ENCODE data around the gene CTDP1. TPM values are rescaled to one million over a fixed set of nuclear protein-coding genes. Genes with fewer than 3 reads are reported as not detected.

CTDP1 gene
- total RNA-seq, 2 experiments from 2014 or later, result 69.0 to 79.6 TPM

DNA sequence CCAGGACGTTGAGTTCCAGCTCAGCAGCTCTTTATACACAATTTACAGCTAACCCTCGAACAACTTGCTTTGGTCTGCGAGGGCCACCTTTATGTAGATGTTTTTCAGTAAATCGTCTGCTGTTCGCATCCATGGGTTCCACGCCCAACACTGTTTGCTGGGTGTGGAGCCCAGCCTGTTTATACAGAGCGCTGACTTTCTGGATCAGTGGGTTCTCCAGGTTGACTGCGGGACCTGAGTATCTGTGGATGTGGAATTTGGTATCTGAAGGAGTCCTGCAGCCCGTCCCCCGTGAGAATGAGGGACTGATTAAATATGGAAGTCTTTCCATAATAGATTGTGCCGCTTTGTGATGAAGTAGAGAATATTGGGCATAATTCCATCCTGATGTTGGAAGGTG lies 2.9 kb downstream of the CTDP1 start:
- DNase-seq (no peak), ATAC-seq (ENCODE audit: poor library complexity) (no peak)
- intact Hi-C loops (cut with DNase I, micrococcal nuclease), result loop anchor here in 1 of 2 experiments (5.0 kb wide), 1 partner anchor 280 kb away; the partner anchor contains the start of gene HSBP1L1
- Mint-ChIP-seq H3K27ac (peak overlapping the region; percentile 95), H3K4me3 (peak overlapping the region; percentile 94), H3K9me3 (no peaks in the 10 kb centered on the region), H3K27me3 (no peaks in the 10 kb centered on the region), H3K4me1 (ENCODE audit: low read depth) (peaks cover 82% of the 10 kb centered on the region), H3K36me3 (ENCODE audit: low read depth) (peaks cover 52% of the 10 kb centered on the region)
- Histone ChIP-seq H3K4me1 (ENCODE audit: insufficient read depth, low read length) (peaks cover 69% of the 10 kb centered on the region), H3K27ac (ENCODE audit: low read depth in 1 of 2, low read length in 2 of 2) (no peak overlapping the region), H3K4me3 (ENCODE audit: low read length) (no peak overlapping the region), H3K9me3 (ENCODE audit: control insufficient read depth in 1 of 2, insufficient read depth in 1 of 2, low read length in 2 of 2) (no peaks in the 10 kb centered on the region), H3K27me3 (ENCODE audit: control insufficient read depth in 1 of 2, insufficient read depth in 2 of 2, low read length in 2 of 2) (no peaks in the 10 kb centered on the region), H3K36me3 (ENCODE audit: insufficient read depth, low read length) (peaks cover 16% of the 10 kb centered on the region)
- CTCF ChIA-PET, result no interaction called here
- TF ChIP-seq, protein P1, sequence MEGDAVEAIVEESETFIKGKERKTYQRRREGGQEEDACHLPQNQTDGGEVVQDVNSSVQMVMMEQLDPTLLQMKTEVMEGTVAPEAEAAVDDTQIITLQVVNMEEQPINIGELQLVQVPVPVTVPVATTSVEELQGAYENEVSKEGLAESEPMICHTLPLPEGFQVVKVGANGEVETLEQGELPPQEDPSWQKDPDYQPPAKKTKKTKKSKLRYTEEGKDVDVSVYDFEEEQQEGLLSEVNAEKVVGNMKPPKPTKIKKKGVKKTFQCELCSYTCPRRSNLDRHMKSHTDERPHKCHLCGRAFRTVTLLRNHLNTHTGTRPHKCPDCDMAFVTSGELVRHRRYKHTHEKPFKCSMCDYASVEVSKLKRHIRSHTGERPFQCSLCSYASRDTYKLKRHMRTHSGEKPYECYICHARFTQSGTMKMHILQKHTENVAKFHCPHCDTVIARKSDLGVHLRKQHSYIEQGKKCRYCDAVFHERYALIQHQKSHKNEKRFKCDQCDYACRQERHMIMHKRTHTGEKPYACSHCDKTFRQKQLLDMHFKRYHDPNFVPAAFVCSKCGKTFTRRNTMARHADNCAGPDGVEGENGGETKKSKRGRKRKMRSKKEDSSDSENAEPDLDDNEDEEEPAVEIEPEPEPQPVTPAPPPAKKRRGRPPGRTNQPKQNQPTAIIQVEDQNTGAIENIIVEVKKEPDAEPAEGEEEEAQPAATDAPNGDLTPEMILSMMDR (IDR thresholded peaks at IDR 0.05), result no peak
- POLR2A ChIA-PET, result no interaction called here

DNA sequence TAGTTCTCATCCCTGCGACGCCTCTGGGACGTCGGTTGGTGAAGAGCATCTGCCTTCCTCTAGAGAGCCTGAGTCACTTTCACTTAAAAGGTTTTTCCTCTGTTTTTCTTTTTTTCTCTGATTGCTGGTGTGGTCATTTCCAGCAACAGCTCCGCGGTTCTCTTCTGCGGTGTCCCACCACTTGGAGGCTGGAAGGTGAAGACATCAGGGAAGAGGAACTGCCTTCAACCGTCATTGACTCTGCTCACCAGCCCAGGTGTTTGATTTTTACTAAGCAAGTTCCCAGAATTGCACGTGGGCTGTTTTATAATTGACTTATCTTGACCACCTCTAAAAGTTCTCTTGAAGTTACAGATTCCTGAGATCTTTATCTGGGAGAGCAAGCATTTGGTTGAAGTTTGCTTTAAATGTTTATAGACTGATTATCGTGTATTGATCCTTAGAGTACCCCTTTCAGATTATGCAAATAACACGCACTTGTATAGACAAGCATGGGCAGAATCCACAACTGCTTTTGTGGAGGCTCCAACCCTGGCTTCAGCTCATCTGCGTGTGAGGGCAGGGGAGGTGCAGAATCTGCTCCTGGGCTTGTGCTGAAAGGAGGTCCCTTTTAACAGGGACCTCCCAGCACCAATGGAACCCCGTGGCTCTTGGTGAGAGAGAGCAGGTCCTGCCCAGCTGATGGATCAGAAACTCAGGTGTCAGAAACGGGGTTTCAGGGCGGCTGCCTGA lies 3.5 kb downstream of the CTDP1 start:
- CTCF ChIA-PET, result no interaction called here
- Histone ChIP-seq H3K9me3 (ENCODE audit: control insufficient read depth in 1 of 2, insufficient read depth in 1 of 2, low read length in 2 of 2) (no peaks in the 10 kb centered on the region), H3K4me3 (ENCODE audit: low read length) (no peak overlapping the region), H3K27me3 (ENCODE audit: control insufficient read depth in 1 of 2, insufficient read depth in 2 of 2, low read length in 2 of 2) (no peaks in the 10 kb centered on the region), H3K36me3 (ENCODE audit: insufficient read depth, low read length) (peaks cover 16% of the 10 kb centered on the region), H3K4me1 (ENCODE audit: insufficient read depth, low read length) (peaks cover 68% of the 10 kb centered on the region), H3K27ac (ENCODE audit: low read depth in 1 of 2, low read length in 2 of 2) (no peak overlapping the region)
- Mint-ChIP-seq H3K9me3 (no peaks in the 10 kb centered on the region), H3K27me3 (no peaks in the 10 kb centered on the region), H3K36me3 (ENCODE audit: low read depth) (peaks cover 52% of the 10 kb centered on the region), H3K27ac (peak overlapping the region; percentile 95), H3K4me1 (ENCODE audit: low read depth) (peaks cover 77% of the 10 kb centered on the region), H3K4me3 (peak overlapping the region; percentile 94)
- POLR2A ChIA-PET, result no interaction called here
- TF ChIP-seq, protein P1 (IDR thresholded peaks at IDR 0.05), result no peak
- DNase-seq (no peak), ATAC-seq (ENCODE audit: poor library complexity) (no peak)
- intact Hi-C loops (cut with DNase I, micrococcal nuclease), result loop anchor here in 1 of 2 experiments (5.0 kb wide), 1 partner anchor 279 kb away; the partner anchor contains the start of gene HSBP1L1

- Histone ChIP-seq H3K4me1 (ENCODE audit: insufficient read depth, low read length) (peaks cover 61% of the 10 kb centered on the region), H3K9me3 (ENCODE audit: control insufficient read depth in 1 of 2, insufficient read depth in 1 of 2, low read length in 2 of 2) (no peaks in the 10 kb centered on the region), H3K36me3 (ENCODE audit: insufficient read depth, low read length) (peaks cover 16% of the 10 kb centered on the region), H3K4me3 (ENCODE audit: low read length) (no peak overlapping the region), H3K27ac (ENCODE audit: low read depth in 1 of 2, low read length in 2 of 2) (no peak overlapping the region), H3K27me3 (ENCODE audit: control insufficient read depth in 1 of 2, insufficient read depth in 2 of 2, low read length in 2 of 2) (no peaks in the 10 kb centered on the region)
- H3K36me3 Mint-ChIP-seq (ENCODE audit: low read depth), result peaks cover 47% of the 10 kb centered on the region
- DNase-seq (no peak), ATAC-seq (ENCODE audit: poor library complexity) (no peak)
- TF ChIP-seq, protein P1 (IDR thresholded peaks at IDR 0.05), result no peak
- CTCF ChIA-PET, result no interaction called here
- peaks cover 72% of the 10 kb centered on the region for H3K4me1 Mint-ChIP-seq (ENCODE audit: low read depth)
- intact Hi-C loops (cut with DNase I, micrococcal nuclease), result loop anchor here in 1 of 2 experiments (5.0 kb wide), 1 partner anchor 279 kb away; the partner anchor contains the start of gene HSBP1L1
- POLR2A ChIA-PET, result no interaction called here
- H3K4me3 Mint-ChIP-seq, result peak overlapping the region; percentile 71
- H3K27me3 Mint-ChIP-seq, result no peaks in the 10 kb centered on the region
- H3K27ac Mint-ChIP-seq, result peak overlapping the region; percentile 66
- H3K9me3 Mint-ChIP-seq, result no peaks in the 10 kb centered on the region
Measured at GRCh38 chr18:79683626-79684282, 4.2 kb downstream of the CTDP1 start.
